GM18867 (cell line): ENCODE measurements around the gene GABBR2.

Source experiments
- ATAC-seq: cut with Tn5 transposase; IDR thresholded peaks from one replicate; pipeline ENCODE4 v1.9.1; 2021; ENCODE audit warnings: mild to moderate bottlenecking, moderate library complexity; ENCODE audit not compliant: unreplicated experiment

GABBR2 gene

GRCh38 chr9:98413084-98413483 is 295.7 kb downstream of the GABBR2 start:
- ATAC-seq, result no peak

- ATAC-seq, result no peak
Observed at GRCh38 chr9:98412101-98412842, 296.5 kb downstream of the GABBR2 start.

GRCh38 chr9:98410185-98410697 is 298.5 kb downstream of the GABBR2 start:
- ATAC-seq, result no peak

- no peak for ATAC-seq
Observed at GRCh38 chr9:98409719-98410118, 299.0 kb downstream of the GABBR2 start.

- ATAC-seq, result no peak
Observed at GRCh38 chr9:98406469-98406868, 302.3 kb downstream of the GABBR2 start.

- no peak for ATAC-seq
Observed at GRCh38 chr9:98404237-98404636, 304.5 kb downstream of the GABBR2 start.

GRCh38 chr9:98403715-98404114 is 305.0 kb downstream of the GABBR2 start:
- ATAC-seq, result no peak

GRCh38 chr9:98402019-98402840 is 306.5 kb downstream of the GABBR2 start:
- ATAC-seq, result no peak

- ATAC-seq, result no peak
Observed at GRCh38 chr9:98401140-98402018, 307.4 kb downstream of the GABBR2 start.

GRCh38 chr9:98399950-98400683 is 308.6 kb downstream of the GABBR2 start:
- no peak for ATAC-seq

- ATAC-seq, result no peak
Observed at GRCh38 chr9:98396656-98397055, 312.1 kb downstream of the GABBR2 start.

GRCh38 chr9:98396236-98396635 is 312.5 kb downstream of the GABBR2 start:
- no peak for ATAC-seq

- ATAC-seq, result no peak
Observed at GRCh38 chr9:98391867-98392266, 316.9 kb downstream of the GABBR2 start.

- no peak for ATAC-seq
Observed at GRCh38 chr9:98391406-98391805, 317.3 kb downstream of the GABBR2 start.

- no peak for ATAC-seq
Observed at GRCh38 chr9:98385751-98386150, 323.0 kb downstream of the GABBR2 start.

GRCh38 chr9:98383758-98384157 is 325.0 kb downstream of the GABBR2 start:
- no peak for ATAC-seq

GRCh38 chr9:98381311-98382103 is 327.2 kb downstream of the GABBR2 start:
- ATAC-seq, result no peak

- ATAC-seq, result no peak
Observed at GRCh38 chr9:98380065-98380681, 328.6 kb downstream of the GABBR2 start.

GRCh38 chr9:98379572-98379971 is 329.2 kb downstream of the GABBR2 start:
- no peak for ATAC-seq
